IMR-90 (cell line): ENCODE results near the gene BNIP2. TPM values are rescaled to one million over a fixed set of nuclear protein-coding genes. Genes with fewer than 3 reads are reported as not detected.

Experiments
- ATAC-seq: fragments of 200-7000 bp; cut with Tn5 transposase; 2 replicates; pipeline ENCODE4 v1.9.1; 2020; ENCODE audit warnings: low read depth, mild to moderate bottlenecking, moderate library complexity
- BruUV-seq: library from RNA; stranded (reverse); fragments of 400-500 nt; replicated peaks from 2 replicates; lab custom pipeline; 2021; lab: Mats Ljungman, UMichigan
- CTCF ChIA-PET: fragments of 300-600 bp; formaldehyde crosslinking; extraction: SDS; loops from one replicate; lab custom pipeline; 2021; ENCODE audit warnings: antibody characterized with exemption; lab: Yijun Ruan, JAX
- POLR2A ChIA-PET: fragments of 300-600 bp; sonication (Branson Sonifier 250); formaldehyde crosslinking; loops from one replicate; lab custom pipeline; 2022; ENCODE audit warnings: antibody characterized with exemption; ENCODE audit not compliant: unreplicated experiment; lab: Charles Lee
- DNase-seq: peaks from one replicate; pipeline ENCODE4 v3.0.0; 2013
- H2AFZ ChIP-seq: replicated peaks from 2 replicates; pipeline ENCODE3; 2013; ENCODE audit warnings: low read length, mild to moderate bottlenecking; ENCODE audit not compliant: poor library complexity
- H2AK5ac ChIP-seq: 2 replicates; pipeline ENCODE4 v1.6.1; 2013; ENCODE audit warnings: low read depth, low read length, inconsistent platforms
- H2AK9ac ChIP-seq: replicated peaks from 2 replicates; pipeline ENCODE3; 2013; ENCODE audit warnings: mild to moderate bottlenecking, low read depth, low read length, moderate library complexity; ENCODE audit not compliant: poor library complexity
- H2BK120ac ChIP-seq: 2 replicates; pipeline ENCODE4 v1.6.1; 2013; ENCODE audit warnings: low read depth, low read length, inconsistent platforms
- H2BK15ac ChIP-seq: 3 replicates; pipeline ENCODE4 v1.6.1; 2013; ENCODE audit warnings: low read depth, low read length, inconsistent platforms
- H2BK20ac ChIP-seq: 2 replicates; pipeline ENCODE4 v1.6.1; 2013; ENCODE audit warnings: low read depth, mild to moderate bottlenecking, inconsistent platforms, low read length, moderate library complexity
- H2BK5ac ChIP-seq: 2 replicates; pipeline ENCODE4 v1.6.1; 2013; ENCODE audit warnings: mild to moderate bottlenecking, low read depth, low read length, inconsistent platforms; ENCODE audit not compliant: poor library complexity, severe bottlenecking
- H3K14ac ChIP-seq: replicated peaks from 2 replicates; pipeline ENCODE4 v1.6.1; 2013; ENCODE audit warnings: low read depth, low read length, inconsistent platforms
- H3K18ac ChIP-seq: 2 replicates; pipeline ENCODE4 v1.6.1; 2013; ENCODE audit warnings: low read depth, low read length, control low read depth
- H3K23ac ChIP-seq: 2 replicates; pipeline ENCODE4 v1.6.1; 2013; ENCODE audit warnings: low read depth, low read length, inconsistent platforms
- H3K27ac ChIP-seq: 2 replicates; pipeline ENCODE4 v1.5.1; 2013; ENCODE audit warnings: mild to moderate bottlenecking, control low read depth, low read length; ENCODE audit not compliant: insufficient read depth
- H3K27me3 ChIP-seq: 2 replicates; pipeline ENCODE4 v1.6.1; 2013; ENCODE audit warnings: low read length; ENCODE audit not compliant: control insufficient read depth, insufficient read depth
- H3K36me3 ChIP-seq: 2 replicates; pipeline ENCODE4 v1.6.1; 2013; ENCODE audit warnings: low read length, mixed read lengths; ENCODE audit not compliant: control insufficient read depth, insufficient read depth
- H3K4ac ChIP-seq: 2 replicates; pipeline ENCODE4 v1.6.1; 2013; ENCODE audit warnings: low read depth, low read length, inconsistent platforms
- H3K4me1 ChIP-seq: 2 replicates; pipeline ENCODE4 v1.6.1; 2013; ENCODE audit warnings: low read length, mixed read lengths; ENCODE audit not compliant: control insufficient read depth, insufficient read depth
- H3K4me2 ChIP-seq: 2 replicates; pipeline ENCODE4 v1.6.1; 2013; ENCODE audit warnings: low read depth, mild to moderate bottlenecking, control low read depth, low read length, moderate library complexity
- H3K4me3 ChIP-seq: 2 replicates; pipeline ENCODE4 v1.5.1; 2013; ENCODE audit warnings: low read depth, mild to moderate bottlenecking, control low read depth, low read length, moderate library complexity; ENCODE audit not compliant: insufficient read depth
- H3K56ac ChIP-seq: 2 replicates; pipeline ENCODE4 v1.6.1; 2013; ENCODE audit warnings: low read length, inconsistent platforms; ENCODE audit not compliant: insufficient read depth; ENCODE audit errors: extremely low read depth
- H3K79me1 ChIP-seq, 2 experiments: 2 replicates each; pipeline ENCODE4 v1.6.1; 2013; ENCODE audit warnings: low read length in 2 of 2, inconsistent platforms in 1 of 2, low read depth in 1 of 2
- H3K9ac ChIP-seq: 2 replicates; pipeline ENCODE4 v1.6.1; 2013; ENCODE audit warnings: low read depth, low read length, control low read depth
- H3K9me1 ChIP-seq: 2 replicates; pipeline ENCODE4 v1.6.1; 2013; ENCODE audit warnings: low read length, inconsistent platforms; ENCODE audit not compliant: insufficient read depth
- H3K9me3 ChIP-seq: 2 replicates; pipeline ENCODE4 v1.6.1; 2013; ENCODE audit warnings: low read length; ENCODE audit not compliant: control insufficient read depth, insufficient read depth
- H4K20me1 ChIP-seq: 2 replicates; pipeline ENCODE4 v1.6.1; 2013; ENCODE audit warnings: low read length, inconsistent platforms; ENCODE audit not compliant: insufficient read depth
- H4K5ac ChIP-seq: 2 replicates; pipeline ENCODE4 v1.6.1; 2013; ENCODE audit warnings: mild to moderate bottlenecking, low read depth, low read length, control low read depth
- H4K8ac ChIP-seq, 2 experiments: 2 replicates each; pipeline ENCODE4 v1.6.1; 2013; ENCODE audit warnings: low read depth in 2 of 2, low read length in 2 of 2, control low read depth in 1 of 2, inconsistent platforms in 1 of 2
- H4K91ac ChIP-seq: 2 replicates; pipeline ENCODE4 v1.6.1; 2013; ENCODE audit warnings: low read depth, low read length, inconsistent platforms; ENCODE audit not compliant: insufficient read depth
- BHLHE40 ChIP-seq: fragments of 150-350 bp; IDR thresholded peaks from 2 replicates; pipeline ENCODE4 v1.6.1; 2016; ENCODE audit warnings: mild to moderate bottlenecking, low read depth, low read length
- CEBPB ChIP-seq: IDR thresholded peaks from 2 replicates; pipeline ENCODE4 v1.6.1; 2012; ENCODE audit warnings: low read depth, low read length, improper control_type of control experiment
- CHD1 ChIP-seq: IDR thresholded peaks from 2 replicates; pipeline ENCODE4 v1.6.1; 2012; ENCODE audit warnings: low read depth, low read length, improper control_type of control experiment
- CTCF ChIP-seq: conservative IDR thresholded peaks from 2 replicates; pipeline ENCODE4 v1.5.1; 2012; ENCODE audit warnings: mild to moderate bottlenecking, low read depth, low read length, improper control_type of control experiment
- FOS ChIP-seq: fragments of 150-350 bp; IDR thresholded peaks from 2 replicates; pipeline ENCODE4 v1.6.1; 2016; ENCODE audit warnings: low read depth, low read length
- MAFK ChIP-seq: IDR thresholded peaks from 2 replicates; pipeline ENCODE4 v1.6.1; 2012; ENCODE audit warnings: low read depth, low read length, improper control_type of control experiment
- MAZ ChIP-seq: IDR thresholded peaks from 2 replicates; pipeline ENCODE4 v1.6.1; 2012; ENCODE audit warnings: low read depth, mild to moderate bottlenecking, low read length, improper control_type of control experiment, moderate library complexity, borderline replicate concordance
- MXI1 ChIP-seq: IDR thresholded peaks from 2 replicates; pipeline ENCODE4 v1.6.1; 2012; ENCODE audit warnings: low read depth, mild to moderate bottlenecking, low read length, moderate library complexity, borderline replicate concordance
- NFE2L2 ChIP-seq: fragments of 150-350 bp; IDR thresholded peaks from 2 replicates; pipeline ENCODE4 v1.6.1; 2016; ENCODE audit warnings: low read depth, mild to moderate bottlenecking, low read length
- POLR2A ChIP-seq: IDR thresholded peaks from 2 replicates; pipeline ENCODE4 v1.6.1; 2012; ENCODE audit warnings: mild to moderate bottlenecking, low read depth, low read length
- RAD21 ChIP-seq: IDR thresholded peaks from 2 replicates; pipeline ENCODE4 v1.6.1; 2012; ENCODE audit warnings: low read length, improper control_type of control experiment
- RCOR1 ChIP-seq: IDR thresholded peaks from 2 replicates; pipeline ENCODE4 v1.6.1; 2012; ENCODE audit warnings: mild to moderate bottlenecking, low read length, improper control_type of control experiment; ENCODE audit not compliant: insufficient replicate concordance
- RFX5 ChIP-seq: IDR thresholded peaks from 2 replicates; pipeline ENCODE4 v1.8.0; 2012; ENCODE audit warnings: low read depth, mild to moderate bottlenecking, low read length, moderate library complexity
- SMC3 ChIP-seq: fragments of 150-350 bp; IDR thresholded peaks from 2 replicates; pipeline ENCODE4 v1.6.1; 2016; ENCODE audit warnings: low read depth, mild to moderate bottlenecking, antibody characterized with exemption, low read length, moderate library complexity
- WGBS, 2 experiments: methylation state at CpG; one replicate each; pipeline versions ENCODE4 v1.1.5 to v1.1.7; 2013; ENCODE audit warnings: missing lambda C conversion rate in 2 of 2; ENCODE audit not compliant: insufficient read length in 1 of 2; ENCODE audit errors: extremely low coverage in 2 of 2; 5-methylcytosine and 5-hydroxymethylcytosine counted together
- dilution Hi-C: fragments of 300-500 bp; cut with HindIII; formaldehyde crosslinking; loops from one replicate; pipeline ENCODE4 v1.14.3; 2018; ENCODE audit warnings: low sequenced_read_pairs; ENCODE audit not compliant: unreplicated experiment
- in situ Hi-C: fragments of 300-500 bp; cut with MboI; formaldehyde crosslinking; loops from 3 replicates; pipeline ENCODE4 v1.14.3; 2019; ENCODE audit warnings: low sequenced_read_pairs, inconsistent platforms, mixed read lengths
- intact Hi-C: fragments of 100-400 bp; cut with micrococcal nuclease; formaldehyde crosslinking; loops from 2 replicates; pipeline ENCODE4 v1.10.0; 2022
- polyA plus RNA-seq, 3 experiments: library from polyadenylated mRNA; depleted of rRNA; stranded (reverse); fragments of >200 nt; gene quantifications; 2 replicates each; pipeline ENCODE4 v1.2.3, GENCODE V29; 2012; ENCODE audit warnings: low replicate concordance in 1 of 3
- total RNA-seq: library from RNA; depleted of rRNA; stranded (reverse); fragments of >200 nt; gene quantifications from 2 replicates; pipeline ENCODE4 v1.2.3, GENCODE V29; 2012
- TF ChIP-seq, protein P1 (sequence below): fragments of 150-350 bp; IDR thresholded peaks from 2 replicates; pipeline ENCODE4 v1.6.1; 2016; ENCODE audit warnings: low read depth, mild to moderate bottlenecking, low read length, moderate library complexity, borderline replicate concordance
- TF ChIP-seq, protein P2 (sequence below): fragments of 150-350 bp; IDR thresholded peaks from 2 replicates; pipeline ENCODE4 v1.6.1; 2017; ENCODE audit warnings: mild to moderate bottlenecking, antibody characterized with exemption, low read length, low read depth

BNIP2 gene
- total and polyA plus RNA-seq, 2 of the 4 experiments (the other 2 are of a cell fraction) = 36.9 to 47.3 TPM

GRCh38 chr15:59687836-59688235 lies 1.3 kb downstream of the BNIP2 start:
- Histone ChIP-seq H2BK5ac (peak overlapping the region; percentile 13), H2AFZ (no peak overlapping the region), H3K9ac (peak overlapping the region; percentile 70), H3K4me2 (peak overlapping the region; percentile 89), H2AK5ac (no peak overlapping the region), H3K27ac (peak overlapping the region; percentile 39; the same call in 1 of the 2 replicates), H3K27me3 (no peaks in the 10 kb centered on the region), H4K20me1 (peaks cover 44% of the 10 kb centered on the region), H3K18ac (no peak overlapping the region), H3K4me3 (peak overlapping the region; percentile 86), H2BK120ac (no peak overlapping the region), H4K91ac (no peak overlapping the region), H3K14ac (peak overlapping the region; percentile 6; the same call in 1 of the 2 replicates), H3K23ac (peak overlapping the region; percentile 14), H4K8ac (no peak overlapping the region), H3K79me1 (peaks cover 0 to 17% of the 10 kb centered on the region in 2 experiments; a peak in 2 of 4 replicates), H3K9me3 (no peaks in the 10 kb centered on the region), H2AK9ac (no peak overlapping the region), H3K4me1 (peaks cover 5% of the 10 kb centered on the region), H3K9me1 (peaks cover 3% of the 10 kb centered on the region), H2BK15ac (no peak overlapping the region), H3K4ac (no peak overlapping the region), H3K36me3 (peaks cover 2% of the 10 kb centered on the region; the same call in 1 of the 2 replicates), H3K56ac (no peak overlapping the region), H2BK20ac (no peak overlapping the region), H4K5ac (no peak overlapping the region)
- in situ Hi-C loops (loop anchor here (25.0 kb wide), 1 partner anchor 749 kb away; no protein-coding TSS in a partner anchor), intact Hi-C loops (loop anchor here (10.0 kb wide), 1 partner anchor 787 kb away; the partner anchor contains the start of gene ICE2), dilution Hi-C loops (no loop called here)
- WGBS, 2 experiments = 47% methylated on average over 5 of the region's 5 CpGs; no CpG with 5 or more reads in 1 of the 2 experiments
- ATAC-seq (no peak), DNase-seq (peak; percentile 44)
- TF ChIP-seq RFX5 (no peak), RCOR1 (no peak), POLR2A (no peak), BHLHE40 (no peak), SMC3 (no peak), CTCF (no peak), CEBPB (no peak), MXI1 (no peak), MAFK (no peak), FOS (no peak), MAZ (no peak), CHD1 (no peak), RAD21 (no peak), NFE2L2 (no peak)
- TF ChIP-seq, protein P1, sequence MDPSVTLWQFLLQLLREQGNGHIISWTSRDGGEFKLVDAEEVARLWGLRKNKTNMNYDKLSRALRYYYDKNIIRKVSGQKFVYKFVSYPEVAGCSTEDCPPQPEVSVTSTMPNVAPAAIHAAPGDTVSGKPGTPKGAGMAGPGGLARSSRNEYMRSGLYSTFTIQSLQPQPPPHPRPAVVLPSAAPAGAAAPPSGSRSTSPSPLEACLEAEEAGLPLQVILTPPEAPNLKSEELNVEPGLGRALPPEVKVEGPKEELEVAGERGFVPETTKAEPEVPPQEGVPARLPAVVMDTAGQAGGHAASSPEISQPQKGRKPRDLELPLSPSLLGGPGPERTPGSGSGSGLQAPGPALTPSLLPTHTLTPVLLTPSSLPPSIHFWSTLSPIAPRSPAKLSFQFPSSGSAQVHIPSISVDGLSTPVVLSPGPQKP = no peak
- TF ChIP-seq, protein P2, sequence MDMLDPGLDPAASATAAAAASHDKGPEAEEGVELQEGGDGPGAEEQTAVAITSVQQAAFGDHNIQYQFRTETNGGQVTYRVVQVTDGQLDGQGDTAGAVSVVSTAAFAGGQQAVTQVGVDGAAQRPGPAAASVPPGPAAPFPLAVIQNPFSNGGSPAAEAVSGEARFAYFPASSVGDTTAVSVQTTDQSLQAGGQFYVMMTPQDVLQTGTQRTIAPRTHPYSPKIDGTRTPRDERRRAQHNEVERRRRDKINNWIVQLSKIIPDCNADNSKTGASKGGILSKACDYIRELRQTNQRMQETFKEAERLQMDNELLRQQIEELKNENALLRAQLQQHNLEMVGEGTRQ = no peak
- BruUV-seq = no TSS peak
- ChIA-PET CTCF (no interaction called here), POLR2A (interaction anchor here (1.5 kb wide), 1 partner anchor 30 kb away, joined by 3 read pairs; the partner anchor contains the start of gene GTF2A2)
